HepG2 (cell line): Measurements from ENCODE around the gene CAMK2N2. TPM values are rescaled to one million over a fixed set of nuclear protein-coding genes. Genes with fewer than 3 reads are reported as not detected.

Experiments used
- ADNP ChIP-seq: sonication (generic); formaldehyde crosslinking; IDR thresholded peaks from 2 replicates; pipeline ENCODE4 v1.4.0; 2020; ENCODE audit warnings: missing genetic modification reagents
- CREBL2 ChIP-seq: sonication (generic); formaldehyde crosslinking; IDR thresholded peaks from 2 replicates; pipeline ENCODE4 v1.8.1; 2023; ENCODE audit warnings: missing genetic modification reagents, mild to moderate bottlenecking, borderline replicate concordance
- ELK4 ChIP-seq: sonication (generic); formaldehyde crosslinking; IDR thresholded peaks from 2 replicates; pipeline ENCODE4 v1.9.0; 2021; ENCODE audit warnings: missing genetic modification reagents, borderline replicate concordance
- FOXP4 ChIP-seq: sonication (generic); formaldehyde crosslinking; IDR thresholded peaks from 2 replicates; pipeline ENCODE4 v1.4.0; 2020; ENCODE audit warnings: missing genetic modification reagents
- GZF1 ChIP-seq: sonication (generic); formaldehyde crosslinking; IDR thresholded peaks from 2 replicates; pipeline ENCODE4 v1.5.1; 2020; ENCODE audit warnings: mild to moderate bottlenecking, missing genetic modification reagents
- HNRNPUL1 ChIP-seq: fragments of 200-400 bp; formaldehyde crosslinking; IDR thresholded peaks from 2 replicates; pipeline ENCODE4 v1.6.1; 2017; ENCODE audit warnings: low read depth, mild to moderate bottlenecking, low read length, moderate library complexity
- KLF13 ChIP-seq: sonication (generic); formaldehyde crosslinking; IDR thresholded peaks from 2 replicates; pipeline ENCODE4 v1.4.0; 2020; ENCODE audit warnings: mild to moderate bottlenecking, missing genetic modification reagents
- KLF6 ChIP-seq: IDR thresholded peaks from 2 replicates; pipeline ENCODE4 v1.8.0; 2016; ENCODE audit warnings: missing biosample characterization, missing genetic modification reagents
- NAIF1 ChIP-seq: sonication (generic); formaldehyde crosslinking; IDR thresholded peaks from 2 replicates; pipeline ENCODE4 v1.5.0; 2020; ENCODE audit warnings: mild to moderate bottlenecking, missing genetic modification reagents, borderline replicate concordance
- SMC3 ChIP-seq: IDR thresholded peaks from 2 replicates; pipeline ENCODE4 v1.6.1; 2011; ENCODE audit warnings: low read length, improper control_type of control experiment
- SRSF9 ChIP-seq: fragments of 200-400 bp; formaldehyde crosslinking; IDR thresholded peaks from 2 replicates; pipeline ENCODE4 v1.6.1; 2018; ENCODE audit warnings: borderline replicate concordance, mild to moderate bottlenecking, low read depth, low read length; ENCODE audit not compliant: insufficient read depth, poor library complexity, severe bottlenecking
- SSRP1 ChIP-seq: IDR thresholded peaks from 2 replicates; pipeline ENCODE4 v1.6.1; 2016; ENCODE audit warnings: control low read depth
- SUZ12 ChIP-seq: fragments of 150-350 bp; IDR thresholded peaks from 2 replicates; pipeline ENCODE4 v1.6.1; 2014; ENCODE audit warnings: low read depth, low read length
- TCF7 ChIP-seq: sonication (generic); IDR thresholded peaks from 2 replicates; pipeline ENCODE4 v1.6.1; 2016; ENCODE audit warnings: antibody characterized with exemption, low read depth
- XRCC5 ChIP-seq: fragments of 200-400 bp; formaldehyde crosslinking; optimal IDR thresholded peaks from 2 replicates; pipeline ENCODE3; 2017; ENCODE audit warnings: mild to moderate bottlenecking, low read length
- ZKSCAN1 ChIP-seq: fragments of 150-350 bp; IDR thresholded peaks from 2 replicates; pipeline ENCODE4 v1.6.1; 2014; ENCODE audit warnings: low read length
- ZNF224 ChIP-seq: sonication (generic); formaldehyde crosslinking; IDR thresholded peaks from 2 replicates; pipeline ENCODE4 v1.5.0; 2020; ENCODE audit warnings: mild to moderate bottlenecking, missing genetic modification reagents
- ZNF276 ChIP-seq: sonication (generic); formaldehyde crosslinking; IDR thresholded peaks from 2 replicates; pipeline ENCODE4 v1.4.0; 2020; ENCODE audit warnings: mild to moderate bottlenecking, low read depth, missing genetic modification reagents
- ZNF431 ChIP-seq: sonication (generic); formaldehyde crosslinking; IDR thresholded peaks from 2 replicates; pipeline ENCODE4 v1.9.0; 2022; ENCODE audit warnings: missing genetic modification reagents, low read depth, mild to moderate bottlenecking, borderline replicate concordance
- ZNF441 ChIP-seq: sonication (generic); formaldehyde crosslinking; IDR thresholded peaks from 2 replicates; pipeline ENCODE4 v1.7.0; 2021; ENCODE audit warnings: missing genetic modification reagents, borderline replicate concordance
- ZNF777 ChIP-seq: sonication (generic); formaldehyde crosslinking; IDR thresholded peaks from 2 replicates; pipeline ENCODE4 v1.4.0; 2020; ENCODE audit warnings: missing genetic modification reagents
- ZNF891 ChIP-seq: sonication (generic); formaldehyde crosslinking; IDR thresholded peaks from 2 replicates; pipeline ENCODE4 v1.5.0; 2020; ENCODE audit warnings: mild to moderate bottlenecking, missing genetic modification reagents
- ZSCAN9 ChIP-seq: IDR thresholded peaks from 2 replicates; pipeline ENCODE4 v1.6.1; 2016; ENCODE audit warnings: borderline replicate concordance
- polyA plus RNA-seq, 8 experiments: library from polyadenylated mRNA; depleted of rRNA in 3 of 8; stranded (reverse) in 7 of 8; unstranded in 1 of 8; fragments of >200 nt; fragmentation: Illumina TruSeq in 4 of 8; extraction: Trizol in 4 of 8; gene quantifications; 2 replicates each; pipeline versions ENCODE4 v1.2.1 to v1.2.3, GENCODE V29; 2011 to 2016; ENCODE audit warnings: low read depth in 4 of 8, missing spikeins in 1 of 8, mixed read lengths in 1 of 8; ENCODE audit not compliant: insufficient read depth in 1 of 8
- total RNA-seq, 5 experiments: library from RNA; depleted of rRNA; stranded (reverse); fragments of >200 nt; fragmentation: Illumina TruSeq; extraction: Trizol; gene quantifications; 2 replicates each; pipeline ENCODE4 v1.2.3, GENCODE V29; 2016; ENCODE audit warnings: low read depth in 1 of 5
- TF ChIP-seq, protein P1 (sequence below): sonication (generic); formaldehyde crosslinking; IDR thresholded peaks from 2 replicates; pipeline ENCODE4 v1.4.0; 2020; ENCODE audit warnings: missing genetic modification reagents
- TF ChIP-seq, protein P2 (sequence below): sonication (generic); formaldehyde crosslinking; IDR thresholded peaks from 2 replicates; pipeline ENCODE4 v1.4.0; 2020; ENCODE audit warnings: mild to moderate bottlenecking, missing genetic modification reagents

The CAMK2N2 gene
- total and polyA plus RNA-seq, 2 of the 13 experiments (the other 11 are each of a cell fraction or from before 2014, with no cell fraction given): 0.12 to 0.27 TPM

DNA sequence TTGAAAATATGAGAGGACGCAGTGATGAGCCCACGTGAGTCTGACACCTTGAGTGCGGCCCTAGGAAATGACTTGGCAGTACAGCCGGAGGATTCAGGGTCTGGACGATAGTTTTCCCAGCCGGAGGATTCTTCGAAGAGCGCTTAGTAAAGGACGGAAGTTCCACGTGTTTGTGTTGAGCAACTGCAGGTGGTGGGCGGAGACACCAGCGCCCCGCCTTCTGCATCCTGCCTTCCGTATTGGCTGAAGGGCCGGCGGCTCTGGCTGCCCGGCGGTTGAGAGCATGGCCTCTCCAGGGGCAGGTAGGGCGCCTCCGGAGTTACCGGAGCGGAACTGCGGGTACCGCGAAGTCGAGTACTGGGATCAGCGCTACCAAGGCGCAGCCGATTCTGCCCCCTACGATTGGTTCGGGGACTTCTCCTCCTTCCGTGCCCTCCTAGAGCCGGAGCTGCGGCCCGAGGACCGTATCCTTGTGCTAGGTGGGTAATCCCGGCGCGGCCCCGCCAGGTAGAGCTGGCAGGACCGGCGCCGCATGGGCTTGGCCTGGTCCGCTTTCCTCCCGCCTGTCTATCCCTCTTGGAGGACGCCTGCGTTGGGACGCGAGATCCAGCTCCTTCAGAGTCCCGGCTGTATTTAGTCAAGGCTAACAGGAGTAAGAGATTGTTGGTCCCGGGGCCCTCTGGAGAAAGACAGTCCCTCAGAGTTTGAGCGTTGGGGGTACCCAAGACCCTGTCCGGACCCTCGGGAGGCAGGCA lies 11.8 kb downstream of the CAMK2N2 start, which contains the start of gene EEF1AKMT4 (continued):
- TF ChIP-seq ZNF276 (no peak), ZSCAN9 (no peak), ZNF441 (CRISPR knock-in tag) (peak; percentile 66; the same call in 1 of the 2 replicates), SUZ12 (no peak), ZNF224 (no peak), FOXP4 (no peak; the same call in 1 of the 2 replicates), GZF1 (no peak), SMC3 (no peak), ADNP (no peak), TCF7 (no peak), ELK4 (CRISPR knock-in tag) (no peak; the same call in 1 of the 2 replicates), NAIF1 (CRISPR knock-in tag) (no peak), CREBL2 (no peak), ZNF431 (CRISPR knock-in tag) (no peak), KLF13 (CRISPR knock-in tag) (no peak), SRSF9 (no peak), ZKSCAN1 (no peak), KLF6 (CRISPR knock-in tag) (0 out of 2 replicates have a peak, but pooled peaks have one; percentile 17), HNRNPUL1 (no peak), ZNF891 (CRISPR knock-in tag) (no peak), SSRP1 (CRISPR knock-in tag) (no peak), ZNF777 (CRISPR knock-in tag) (peak; percentile 31; the same call in 1 of the 2 replicates), XRCC5 (peak; percentile 84)
- TF ChIP-seq, protein P1, sequence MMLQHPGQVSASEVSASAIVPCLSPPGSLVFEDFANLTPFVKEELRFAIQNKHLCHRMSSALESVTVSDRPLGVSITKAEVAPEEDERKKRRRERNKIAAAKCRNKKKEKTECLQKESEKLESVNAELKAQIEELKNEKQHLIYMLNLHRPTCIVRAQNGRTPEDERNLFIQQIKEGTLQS (CRISPR knock-in tag): no peak
- TF ChIP-seq, protein P2, sequence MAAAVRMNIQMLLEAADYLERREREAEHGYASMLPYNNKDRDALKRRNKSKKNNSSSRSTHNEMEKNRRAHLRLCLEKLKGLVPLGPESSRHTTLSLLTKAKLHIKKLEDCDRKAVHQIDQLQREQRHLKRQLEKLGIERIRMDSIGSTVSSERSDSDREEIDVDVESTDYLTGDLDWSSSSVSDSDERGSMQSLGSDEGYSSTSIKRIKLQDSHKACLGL (CRISPR knock-in tag): peak; percentile 53; the same call in 1 of the 2 replicates
